HCT116 (cell line): ENCODE measurements around the gene PC. TPM values are rescaled to one million over a fixed set of nuclear protein-coding genes. Genes with fewer than 3 reads are reported as not detected.
A peak's percentile ranks its signal among the peaks of the same experiment; 100 is the strongest.

ENCODE experiments used
- ATAC-seq: fragments of 200-7000 bp; cut with Tn5 transposase; 2 replicates; pipeline ENCODE4 v1.9.1; 2020; ENCODE audit warnings: mild to moderate bottlenecking, moderate library complexity
- BruUV-seq: library from RNA; stranded (reverse); fragments of 400-500 nt; replicated peaks from 2 replicates; lab custom pipeline; 2021; lab: Mats Ljungman, UMichigan
- CTCF ChIA-PET: fragments of 300-600 bp; sonication (Branson Sonifier 250); formaldehyde crosslinking; loops from one replicate; lab custom pipeline; 2021; ENCODE audit warnings: antibody characterized with exemption; lab: Charles Lee
- POLR2A ChIA-PET: fragments of 300-600, 350-600 bp; sonication (Branson Sonifier 250); formaldehyde crosslinking; loops from one replicate; lab custom pipeline; 2021; ENCODE audit warnings: antibody characterized with exemption; lab: Charles Lee
- RAD21 ChIA-PET, 2 experiments: fragments of 300-600 bp; sonication (Branson Sonifier 250); formaldehyde crosslinking; loops; one replicate each; lab custom pipeline; 2023; ENCODE audit warnings: low total read pairs in 2 of 2; ENCODE audit not compliant: uncharacterized antibody in 2 of 2, unreplicated experiment in 2 of 2, low non-redundant PET in 1 of 2; lab: Charles Lee
- DNase-seq: peaks from one replicate; pipeline ENCODE4 v3.0.0-alpha.2; 2010; ENCODE audit warnings: low read depth, low spot score
- H2AFZ ChIP-seq: fragments of 200-600 bp; shearing (Covaris generic), sonication (generic); 2 replicates; pipeline ENCODE4 v1.6.1; 2017; ENCODE audit warnings: low read depth, mixed run types, mixed read lengths, antibody characterized with exemption, low read length; ENCODE audit not compliant: poor library complexity, severe bottlenecking
- H3K27ac ChIP-seq: 2 replicates; pipeline ENCODE4 v1.5.1; 2012; ENCODE audit warnings: low read depth, low read length
- H3K27me3 ChIP-seq: fragments of 200-600 bp; sonication (generic); 2 replicates; pipeline ENCODE4 v1.6.1; 2016; ENCODE audit warnings: mixed run types, low read length, mixed read lengths; ENCODE audit not compliant: insufficient read depth
- H3K36me3 ChIP-seq, 2 experiments: fragments of 200-500 bp in 1 of 2; fragments of 200-600 bp in 1 of 2; sonication (Bioruptor generic) in 1 of 2; sonication (generic) in 1 of 2; 2 replicates each; pipeline versions ENCODE4 v1.5.1 to v1.6.1; 2014 to 2016; ENCODE audit warnings: low read length in 2 of 2, inconsistent platforms in 1 of 2, mixed read lengths in 1 of 2, mixed run types in 1 of 2; ENCODE audit not compliant: insufficient read depth in 2 of 2, control insufficient read depth in 1 of 2
- H3K4me1 ChIP-seq, 2 experiments: fragments of 200-600 bp in 1 of 2; sonication (generic) in 1 of 2; 2 replicates each; pipeline versions ENCODE4 v1.5.1 to v1.6.1; 2012 to 2017; ENCODE audit warnings: low read length in 2 of 2, inconsistent platforms in 1 of 2, mild to moderate bottlenecking in 1 of 2, mixed read lengths in 1 of 2, mixed run types in 1 of 2, moderate library complexity in 1 of 2; ENCODE audit not compliant: insufficient read depth in 2 of 2, control insufficient read depth in 1 of 2
- H3K4me2 ChIP-seq: fragments of 200-600 bp; sonication (generic); 2 replicates; pipeline ENCODE4 v1.6.1; 2017; ENCODE audit warnings: mixed run types, low read length, mixed read lengths
- H3K4me3 ChIP-seq, 2 experiments: fragments of 200-600 bp in 1 of 2; sonication (generic) in 1 of 2; replicated peaks in 1 of 2; 2 replicates each; pipeline ENCODE4 v1.5.1; 2011 to 2016; ENCODE audit warnings: low read length in 2 of 2, control low read depth in 1 of 2, low read depth in 1 of 2, mild to moderate bottlenecking in 1 of 2, mixed read lengths in 1 of 2, mixed run types in 1 of 2
- H3K79me2 ChIP-seq: fragments of 200-600 bp; sonication (generic); 2 replicates; pipeline ENCODE4 v1.6.1; 2017; ENCODE audit warnings: mild to moderate bottlenecking, mixed run types, low read length, moderate library complexity, mixed read lengths; ENCODE audit not compliant: insufficient read depth
- H3K9ac ChIP-seq: fragments of 200-600 bp; sonication (generic); 2 replicates; pipeline ENCODE4 v1.6.1; 2016; ENCODE audit warnings: low read length, mixed read lengths
- H3K9me2 ChIP-seq: fragments of 200-600 bp; sonication (generic), shearing (Covaris generic); 2 replicates; pipeline ENCODE4 v1.6.1; 2017; ENCODE audit warnings: mixed run types, mild to moderate bottlenecking, moderate library complexity; ENCODE audit not compliant: insufficient read depth
- H3K9me3 ChIP-seq, 2 experiments: fragments of 200-500 bp in 1 of 2; fragments of 200-600 bp in 1 of 2; sonication (Bioruptor generic) in 1 of 2; sonication (generic) in 1 of 2; 2 replicates each; pipeline ENCODE4 v1.6.1; 2014 to 2017; ENCODE audit warnings: low read length in 2 of 2, mixed read lengths in 2 of 2, inconsistent platforms in 1 of 2, low read depth in 1 of 2, mild to moderate bottlenecking in 1 of 2, mixed run types in 1 of 2, moderate library complexity in 1 of 2; ENCODE audit not compliant: control insufficient read depth in 1 of 2, insufficient read depth in 1 of 2
- H4K20me1 ChIP-seq: fragments of 200-600 bp; sonication (generic), shearing (Covaris generic); 2 replicates; pipeline ENCODE4 v1.6.1; 2017; ENCODE audit warnings: mixed run types, mild to moderate bottlenecking, moderate library complexity; ENCODE audit not compliant: insufficient read depth
- CBX3 ChIP-seq: IDR thresholded peaks from 2 replicates; pipeline ENCODE4 v1.6.1; 2012; ENCODE audit warnings: low read depth
- CEBPB ChIP-seq: IDR thresholded peaks from 2 replicates; pipeline ENCODE4 v1.6.1; 2012; ENCODE audit warnings: low read depth
- EGR1 ChIP-seq: IDR thresholded peaks from 2 replicates; pipeline ENCODE4 v1.6.1; 2012; ENCODE audit warnings: low read depth
- EZH2 ChIP-seq: fragments of 200-600 bp; sonication (generic); IDR thresholded peaks from 2 replicates; pipeline ENCODE4 v1.6.1; 2017; ENCODE audit warnings: antibody characterized with exemption, mixed run types
- FOSL1 ChIP-seq: IDR thresholded peaks from 2 replicates; pipeline ENCODE4 v1.6.1; 2012; ENCODE audit warnings: low read depth
- JUND ChIP-seq: IDR thresholded peaks from 2 replicates; pipeline ENCODE4 v1.6.1; 2012
- POLR2A ChIP-seq: IDR thresholded peaks from 2 replicates; pipeline ENCODE4 v1.7.0; 2011; ENCODE audit warnings: borderline replicate concordance; ENCODE audit not compliant: insufficient read depth, insufficient read length; ENCODE audit errors: extremely low read depth
- RAD21 ChIP-seq: IDR thresholded peaks from 2 replicates; pipeline ENCODE4 v1.6.1; 2012; ENCODE audit warnings: low read depth, mild to moderate bottlenecking
- SP1 ChIP-seq: IDR thresholded peaks from 2 replicates; pipeline ENCODE4 v1.6.1; 2012; ENCODE audit warnings: low read depth
- SRF ChIP-seq: IDR thresholded peaks from 2 replicates; pipeline ENCODE4 v1.6.1; 2012; ENCODE audit warnings: low read depth
- TCF7L2 ChIP-seq: IDR thresholded peaks from 2 replicates; pipeline ENCODE4 v1.7.0; 2011; ENCODE audit warnings: borderline replicate concordance, inconsistent platforms; ENCODE audit not compliant: insufficient read depth, insufficient read length; ENCODE audit errors: extremely low read depth
- YY1 ChIP-seq: IDR thresholded peaks from 2 replicates; pipeline ENCODE4 v1.6.1; 2011; ENCODE audit warnings: low read length, low read depth, moderate library complexity, mild to moderate bottlenecking; ENCODE audit not compliant: insufficient replicate concordance; ENCODE audit errors: extremely low read depth
- ZNF274 ChIP-seq: fragments of 200-500 bp; sonication (Bioruptor generic); IDR thresholded peaks from 2 replicates; pipeline ENCODE4 v1.6.1; 2014; ENCODE audit warnings: mild to moderate bottlenecking, low read depth, low read length, inconsistent platforms
- intact Hi-C: fragments of 100-400 bp; cut with micrococcal nuclease; formaldehyde crosslinking; loops from 2 replicates; pipeline ENCODE4 v1.10.0; 2022
- total RNA-seq: library from RNA; stranded (reverse); gene quantifications from one replicate; pipeline ENCODE4 v1.2.1, GENCODE V29; 2021; ENCODE audit not compliant: unreplicated experiment
- TF ChIP-seq, protein P1 (sequence below): IDR thresholded peaks from 2 replicates; pipeline ENCODE4 v1.6.1; 2012; ENCODE audit warnings: low read depth
- TF ChIP-seq, protein P2 (sequence below): IDR thresholded peaks from 2 replicates; pipeline ENCODE4 v1.6.1; 2012
- TF ChIP-seq, protein P3 (sequence below): IDR thresholded peaks from 2 replicates; pipeline ENCODE4 v1.6.1; 2011; ENCODE audit warnings: mild to moderate bottlenecking, low read length, moderate library complexity; ENCODE audit not compliant: insufficient replicate concordance; ENCODE audit errors: extremely low read depth
- TF ChIP-seq, protein P4 (sequence below), 3 experiments: fragments of 200-600 bp in 1 of 3; sonication (generic) in 1 of 3; IDR thresholded peaks in 2 of 3; conservative IDR thresholded peaks in 1 of 3; 2 replicates each; pipeline ENCODE4 v1.5.1; 2012 to 2017; ENCODE audit warnings: low read depth in 2 of 3, low read length in 2 of 3, antibody characterized with exemption in 1 of 3, borderline replicate concordance in 1 of 3, control low read depth in 1 of 3, mild to moderate bottlenecking in 1 of 3, mixed read lengths in 1 of 3, mixed run types in 1 of 3, moderate library complexity in 1 of 3; ENCODE audit not compliant: insufficient read depth in 1 of 3

The PC gene
- total RNA-seq, 1 experiment from 2014 or later: 24.1 TPM

GRCh38 chr11:66854729-66855211 lies 103.4 kb downstream of the PC start:
- Histone ChIP-seq H3K36me3 (peaks cover 0 to 4% of the 10 kb centered on the region in 2 experiments; a peak in 1 of 4 replicates), H3K27me3 (no peaks in the 10 kb centered on the region), H3K4me3 (no peak overlapping the region; a peak in 1 of 4 replicates), H3K79me2 (peaks cover 23% of the 10 kb centered on the region), H2AFZ (no peak overlapping the region), H3K9me3 (no peaks in the 10 kb centered on the region), H4K20me1 (no peaks in the 10 kb centered on the region), H3K9ac (no peak overlapping the region; the same call in 1 of the 2 replicates), H3K4me1 (peaks cover 11 to 30% of the 10 kb centered on the region in 2 experiments), H3K4me2 (peak overlapping the region; percentile 91; the same call in 1 of the 2 replicates), H3K27ac (peak overlapping the region; percentile 85; the same call in 1 of the 2 replicates), H3K9me2 (no peaks in the 10 kb centered on the region)
- POLR2A ChIA-PET: no interaction called here
- TF ChIP-seq YY1 (no peak), ZNF274 (no peak), JUND (no peak), POLR2A (no peak), CEBPB (no peak), RAD21 (no peak), EGR1 (no peak), EZH2 (no peak), CBX3 (no peak), TCF7L2 (no peak), FOSL1 (no peak), SP1 (no peak), SRF (no peak)
- TF ChIP-seq, protein P1, sequence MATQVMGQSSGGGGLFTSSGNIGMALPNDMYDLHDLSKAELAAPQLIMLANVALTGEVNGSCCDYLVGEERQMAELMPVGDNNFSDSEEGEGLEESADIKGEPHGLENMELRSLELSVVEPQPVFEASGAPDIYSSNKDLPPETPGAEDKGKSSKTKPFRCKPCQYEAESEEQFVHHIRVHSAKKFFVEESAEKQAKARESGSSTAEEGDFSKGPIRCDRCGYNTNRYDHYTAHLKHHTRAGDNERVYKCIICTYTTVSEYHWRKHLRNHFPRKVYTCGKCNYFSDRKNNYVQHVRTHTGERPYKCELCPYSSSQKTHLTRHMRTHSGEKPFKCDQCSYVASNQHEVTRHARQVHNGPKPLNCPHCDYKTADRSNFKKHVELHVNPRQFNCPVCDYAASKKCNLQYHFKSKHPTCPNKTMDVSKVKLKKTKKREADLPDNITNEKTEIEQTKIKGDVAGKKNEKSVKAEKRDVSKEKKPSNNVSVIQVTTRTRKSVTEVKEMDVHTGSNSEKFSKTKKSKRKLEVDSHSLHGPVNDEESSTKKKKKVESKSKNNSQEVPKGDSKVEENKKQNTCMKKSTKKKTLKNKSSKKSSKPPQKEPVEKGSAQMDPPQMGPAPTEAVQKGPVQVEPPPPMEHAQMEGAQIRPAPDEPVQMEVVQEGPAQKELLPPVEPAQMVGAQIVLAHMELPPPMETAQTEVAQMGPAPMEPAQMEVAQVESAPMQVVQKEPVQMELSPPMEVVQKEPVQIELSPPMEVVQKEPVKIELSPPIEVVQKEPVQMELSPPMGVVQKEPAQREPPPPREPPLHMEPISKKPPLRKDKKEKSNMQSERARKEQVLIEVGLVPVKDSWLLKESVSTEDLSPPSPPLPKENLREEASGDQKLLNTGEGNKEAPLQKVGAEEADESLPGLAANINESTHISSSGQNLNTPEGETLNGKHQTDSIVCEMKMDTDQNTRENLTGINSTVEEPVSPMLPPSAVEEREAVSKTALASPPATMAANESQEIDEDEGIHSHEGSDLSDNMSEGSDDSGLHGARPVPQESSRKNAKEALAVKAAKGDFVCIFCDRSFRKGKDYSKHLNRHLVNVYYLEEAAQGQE: no peak
- TF ChIP-seq, protein P2, sequence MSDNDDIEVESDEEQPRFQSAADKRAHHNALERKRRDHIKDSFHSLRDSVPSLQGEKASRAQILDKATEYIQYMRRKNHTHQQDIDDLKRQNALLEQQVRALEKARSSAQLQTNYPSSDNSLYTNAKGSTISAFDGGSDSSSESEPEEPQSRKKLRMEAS: no peak
- TF ChIP-seq, protein P3, sequence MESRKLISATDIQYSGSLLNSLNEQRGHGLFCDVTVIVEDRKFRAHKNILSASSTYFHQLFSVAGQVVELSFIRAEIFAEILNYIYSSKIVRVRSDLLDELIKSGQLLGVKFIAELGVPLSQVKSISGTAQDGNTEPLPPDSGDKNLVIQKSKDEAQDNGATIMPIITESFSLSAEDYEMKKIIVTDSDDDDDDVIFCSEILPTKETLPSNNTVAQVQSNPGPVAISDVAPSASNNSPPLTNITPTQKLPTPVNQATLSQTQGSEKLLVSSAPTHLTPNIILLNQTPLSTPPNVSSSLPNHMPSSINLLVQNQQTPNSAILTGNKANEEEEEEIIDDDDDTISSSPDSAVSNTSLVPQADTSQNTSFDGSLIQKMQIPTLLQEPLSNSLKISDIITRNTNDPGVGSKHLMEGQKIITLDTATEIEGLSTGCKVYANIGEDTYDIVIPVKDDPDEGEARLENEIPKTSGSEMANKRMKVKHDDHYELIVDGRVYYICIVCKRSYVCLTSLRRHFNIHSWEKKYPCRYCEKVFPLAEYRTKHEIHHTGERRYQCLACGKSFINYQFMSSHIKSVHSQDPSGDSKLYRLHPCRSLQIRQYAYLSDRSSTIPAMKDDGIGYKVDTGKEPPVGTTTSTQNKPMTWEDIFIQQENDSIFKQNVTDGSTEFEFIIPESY: no peak
- TF ChIP-seq, protein P4, sequence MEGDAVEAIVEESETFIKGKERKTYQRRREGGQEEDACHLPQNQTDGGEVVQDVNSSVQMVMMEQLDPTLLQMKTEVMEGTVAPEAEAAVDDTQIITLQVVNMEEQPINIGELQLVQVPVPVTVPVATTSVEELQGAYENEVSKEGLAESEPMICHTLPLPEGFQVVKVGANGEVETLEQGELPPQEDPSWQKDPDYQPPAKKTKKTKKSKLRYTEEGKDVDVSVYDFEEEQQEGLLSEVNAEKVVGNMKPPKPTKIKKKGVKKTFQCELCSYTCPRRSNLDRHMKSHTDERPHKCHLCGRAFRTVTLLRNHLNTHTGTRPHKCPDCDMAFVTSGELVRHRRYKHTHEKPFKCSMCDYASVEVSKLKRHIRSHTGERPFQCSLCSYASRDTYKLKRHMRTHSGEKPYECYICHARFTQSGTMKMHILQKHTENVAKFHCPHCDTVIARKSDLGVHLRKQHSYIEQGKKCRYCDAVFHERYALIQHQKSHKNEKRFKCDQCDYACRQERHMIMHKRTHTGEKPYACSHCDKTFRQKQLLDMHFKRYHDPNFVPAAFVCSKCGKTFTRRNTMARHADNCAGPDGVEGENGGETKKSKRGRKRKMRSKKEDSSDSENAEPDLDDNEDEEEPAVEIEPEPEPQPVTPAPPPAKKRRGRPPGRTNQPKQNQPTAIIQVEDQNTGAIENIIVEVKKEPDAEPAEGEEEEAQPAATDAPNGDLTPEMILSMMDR (IDR thresholded peaks at IDR 0.05 in 2 of 3, conservative IDR thresholded peaks at IDR 0.05 in 1 of 3; ENCODE audit: borderline replicate concordance in 1 of 3, insufficient read depth in 1 of 3, low read depth in 2 of 3, low read length in 2 of 3): no peak
- RAD21 ChIA-PET: interaction anchor here in 1 of 2 experiments (0.6 kb wide), 1 partner anchor 173 kb away, joined by 3 read pairs; no protein-coding TSS in a partner anchor
- no peak for ATAC-seq
- no peak for DNase-seq
- CTCF ChIA-PET: no interaction called here
- intact Hi-C loops: no loop called here
- no TSS peak for BruUV-seq
